Heart right ventricle (tissue), 16 donors: Measurements from ENCODE around the gene PCBP1. TPM values are rescaled to one million over a fixed set of nuclear protein-coding genes. Genes with fewer than 3 reads are reported as not detected.

ENCODE experiments used
- ATAC-seq, 8 donors: fragments of 200-7000 bp; cut with Tn5 transposase; one replicate each; pipeline ENCODE4 v1.9.1; 2020; ENCODE audit warnings: mild to moderate bottlenecking in 8 of 8, moderate library complexity in 8 of 8, moderate number of reproducible peaks in 1 of 8
- DNase-seq, 2 donors: peaks; one replicate each; pipeline ENCODE4 v3.0.0-alpha.2; 2020
- H3K27ac ChIP-seq, 10 donors: fragments of 200-600 bp; sonication (generic) in 2 of 10; one replicate each; pipeline versions ENCODE4 v1.5.0 to v1.8.0; 2020 to 2022; ENCODE audit warnings: mild to moderate bottlenecking in 3 of 10
- H3K27me3 ChIP-seq, 7 donors: fragments of 200-600 bp; one replicate each; pipeline ENCODE4 v1.8.0; 2021 to 2022; ENCODE audit warnings: mild to moderate bottlenecking in 2 of 7
- H3K36me3 ChIP-seq, 9 donors: fragments of 200-600 bp; sonication (generic) in 1 of 9; one replicate each; pipeline versions ENCODE4 v1.5.0 to v1.8.0; 2020 to 2022; ENCODE audit warnings: mild to moderate bottlenecking in 2 of 9
- H3K4me1 ChIP-seq, 9 donors: fragments of 200-600 bp; sonication (generic) in 1 of 9; one replicate each; pipeline versions ENCODE4 v1.5.0 to v1.8.0; 2020 to 2022; ENCODE audit warnings: mild to moderate bottlenecking in 4 of 9
- H3K4me3 ChIP-seq, 10 donors: fragments of 200-600 bp; sonication (generic) in 2 of 10; one replicate each; pipeline versions ENCODE4 v1.5.0 to v1.8.0; 2020 to 2022; ENCODE audit warnings: mild to moderate bottlenecking in 7 of 10, moderate library complexity in 2 of 10
- H3K9me3 ChIP-seq, 11 donors: fragments of 200-600 bp in 10 of 11; sonication (generic) in 2 of 11; one replicate each; pipeline versions ENCODE4 v1.5.0 to v1.8.0; 2013 to 2022; ENCODE audit warnings: mild to moderate bottlenecking in 2 of 11, control low read depth in 1 of 11, moderate library complexity in 1 of 11
- WGBS, 2 donors: extraction: QIAGEN DNeasy Blood & Tissue Kit; methylation state at CpG; one replicate each; pipeline ENCODE4 v1.1.7; 2013; ENCODE audit warnings: inconsistent platforms in 1 of 2; 5-methylcytosine and 5-hydroxymethylcytosine counted together
- intact Hi-C, 10 donors: fragments of 100-400 bp; cut with DNase I; formaldehyde crosslinking; loops; one replicate each; pipeline versions ENCODE4 v1.11.1 to v1.14.2; 2022
- polyA plus RNA-seq, 2 donors: library from polyadenylated mRNA; stranded (reverse); fragments of 200-250 nt; gene quantifications; one replicate each; pipeline ENCODE4 v1.2.3, GENCODE V29; 2013
- total RNA-seq, 10 donors: library from RNA; stranded (reverse); fragmentation: NEBNext Ultra II Directional in 3 of 10; extraction: Animal tissue kit (Norgen Biotek cat#: 25700) in 3 of 10; gene quantifications; one replicate each; pipeline versions ENCODE4 v1.2.1 to v1.2.4, GENCODE V29; 2021 to 2023
- TF ChIP-seq, protein P1 (sequence below), 9 donors: fragments of 200-600 bp; sonication (generic) in 2 of 9; IDR thresholded peaks; one replicate each; pipeline versions ENCODE4 v1.5.0 to v1.8.0; 2021 to 2022; ENCODE audit warnings: antibody characterized with exemption in 9 of 9, mild to moderate bottlenecking in 5 of 9, moderate library complexity in 1 of 9
- donor health status: Arrhythmogenic right ventricular cardiomyopathy.
- donor health status: ischemic (EF 13 %, LVEDD 7.1; RV severe dilation, severe dysfunction).
- donor health status: healthy with polysubstance abuse.
- donor health status: DM: no; HTN: yes; CAD: no.
- donor health status: DM: no; HTN: no; CAD: no.
- donor health status: ischemic (EF 25% LVEDD 6.9; RV normal size, moderate dysfunction).
- donor health status: ischemic (EF 25% LVEDD 5.7; RV mildly dilated, moderate dysfunction).
- donor health status: healthy.
- donor health status: DM: yes; HTN: yes; CAD: no.
- donor health status: Ischemic cardiomyopathy.
- donor health status: ischemic (EF 35%, LVEDD 5.7; RV mildly dilated, moderate dysfunction).
- donor health status: nonischemic (EF 11% LVEDD 7.7; RV severe dilation, severe dysfunction).
- donor health status: DM: yes; HTN: yes; CAD: no.
- donor health status: PGD.
- donor health status: ischemic (EF 29% LVEDD 5.4; RV normal size, mild dysfunction).
- donor health status: nonischemic (EF 23%, LVEDD 6.1; RV moderate dilation, normal function).

The PCBP1 gene
- total and polyA plus RNA-seq, 12 donors: 197 to 288 (median 224) TPM

DNA sequence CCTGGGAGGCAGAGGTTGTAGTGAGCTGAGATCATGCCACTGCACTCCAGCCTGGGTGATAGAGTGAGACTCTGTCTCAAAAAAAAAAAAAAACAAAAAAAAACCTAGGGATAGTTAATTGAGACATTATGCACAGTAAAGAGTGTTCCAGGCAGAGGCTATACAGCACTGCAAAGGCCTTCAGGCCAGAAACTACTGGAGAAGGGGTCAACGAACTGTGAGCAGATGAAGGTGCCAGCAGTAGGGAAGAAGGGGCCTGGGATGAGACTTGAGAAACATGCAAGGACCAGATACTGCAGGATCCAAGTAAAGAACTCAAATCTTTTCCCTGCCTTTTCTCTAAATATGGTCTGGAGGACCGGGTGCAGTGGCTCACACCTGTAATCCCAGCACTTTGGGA, 26.0 kb upstream of the PCBP1 start:
- 87 to 92% methylated on average over 2 of the region's 2 CpGs for WGBS, 2 donors
- peaks cover 0 to 99% (median 25%) of the 10 kb centered on the region in 9 donors for H3K36me3 ChIP-seq
- H3K27me3 ChIP-seq: no peaks in the 10 kb centered on the region
- DNase-seq: no peak
- ATAC-seq: no peak
- no peak overlapping the region for H3K4me3 ChIP-seq
- peaks cover 0 to 5% (median 0%) of the 10 kb centered on the region in 9 donors for H3K4me1 ChIP-seq
- TF ChIP-seq, protein P1, sequence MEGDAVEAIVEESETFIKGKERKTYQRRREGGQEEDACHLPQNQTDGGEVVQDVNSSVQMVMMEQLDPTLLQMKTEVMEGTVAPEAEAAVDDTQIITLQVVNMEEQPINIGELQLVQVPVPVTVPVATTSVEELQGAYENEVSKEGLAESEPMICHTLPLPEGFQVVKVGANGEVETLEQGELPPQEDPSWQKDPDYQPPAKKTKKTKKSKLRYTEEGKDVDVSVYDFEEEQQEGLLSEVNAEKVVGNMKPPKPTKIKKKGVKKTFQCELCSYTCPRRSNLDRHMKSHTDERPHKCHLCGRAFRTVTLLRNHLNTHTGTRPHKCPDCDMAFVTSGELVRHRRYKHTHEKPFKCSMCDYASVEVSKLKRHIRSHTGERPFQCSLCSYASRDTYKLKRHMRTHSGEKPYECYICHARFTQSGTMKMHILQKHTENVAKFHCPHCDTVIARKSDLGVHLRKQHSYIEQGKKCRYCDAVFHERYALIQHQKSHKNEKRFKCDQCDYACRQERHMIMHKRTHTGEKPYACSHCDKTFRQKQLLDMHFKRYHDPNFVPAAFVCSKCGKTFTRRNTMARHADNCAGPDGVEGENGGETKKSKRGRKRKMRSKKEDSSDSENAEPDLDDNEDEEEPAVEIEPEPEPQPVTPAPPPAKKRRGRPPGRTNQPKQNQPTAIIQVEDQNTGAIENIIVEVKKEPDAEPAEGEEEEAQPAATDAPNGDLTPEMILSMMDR (IDR thresholded peaks at IDR 0.05): no peak
- intact Hi-C loops: loop anchor here in 1 of 10 donors (10.0 kb wide), 2 partner anchors 47 to 127 kb away; no protein-coding TSS in a partner anchor
- H3K9me3 ChIP-seq: no peaks in the 10 kb centered on the region
- no peak overlapping the region for H3K27ac ChIP-seq

DNA sequence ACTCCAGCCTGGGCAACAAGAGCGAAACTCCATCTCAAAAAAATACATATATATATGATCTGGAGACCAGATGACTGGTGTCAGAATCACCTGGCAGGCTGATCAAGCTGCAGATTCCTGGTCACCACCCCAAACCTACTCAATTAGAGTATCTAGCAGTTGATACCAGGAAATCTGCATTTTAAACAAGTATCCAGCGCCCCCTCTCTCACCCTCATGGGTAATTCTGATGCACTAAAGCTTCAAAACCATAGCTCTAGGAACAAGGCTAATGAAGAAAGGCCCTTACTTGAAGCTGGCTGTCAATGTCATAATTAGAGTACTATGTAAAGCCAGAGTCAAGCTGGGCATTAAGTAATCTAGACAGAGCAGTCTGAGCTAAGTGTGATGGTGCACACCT, 25.0 kb upstream of the PCBP1 start:
- TF ChIP-seq, protein P1 (IDR thresholded peaks at IDR 0.05): no peak
- WGBS, 2 donors: 89 to 94% methylated on average over 2 of the region's 2 CpGs
- intact Hi-C loops: loop anchor here in 1 of 10 donors (10.0 kb wide), 2 partner anchors 47 to 127 kb away; no protein-coding TSS in a partner anchor
- peaks cover 0 to 100% (median 25%) of the 10 kb centered on the region in 9 donors for H3K36me3 ChIP-seq
- DNase-seq (no peak), ATAC-seq (no peak)
- no peaks in the 10 kb centered on the region for H3K9me3 ChIP-seq
- peaks cover 0 to 5% (median 0%) of the 10 kb centered on the region in 9 donors for H3K4me1 ChIP-seq
- no peaks in the 10 kb centered on the region for H3K27me3 ChIP-seq
- no peak overlapping the region for H3K4me3 ChIP-seq
- H3K27ac ChIP-seq: no peak overlapping the region

DNA sequence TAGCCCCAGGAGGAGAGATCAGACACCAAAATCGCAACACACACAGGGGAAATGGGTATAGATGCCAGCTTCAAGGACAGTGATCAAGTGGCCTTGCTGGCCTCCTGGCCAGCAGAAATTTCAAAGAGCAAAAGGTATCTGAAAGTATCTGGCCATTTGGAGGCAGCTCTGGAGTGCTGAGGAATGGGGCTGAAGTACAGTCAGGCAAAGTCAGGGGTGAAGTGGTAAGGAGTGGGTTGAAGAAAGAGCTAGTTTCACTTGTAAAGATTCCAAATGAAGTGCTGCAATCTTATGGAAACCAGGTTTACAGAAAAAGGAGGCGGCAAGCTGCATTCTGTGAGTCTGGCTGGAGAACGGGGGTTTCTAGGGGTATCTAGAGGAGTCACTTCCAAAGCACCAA, 19.2 kb upstream of the PCBP1 start:
- Histone ChIP-seq H3K36me3 (peaks cover 0 to 82% (median 19%) of the 10 kb centered on the region in 9 donors), H3K27ac (peak overlapping the region in 1 of 10 donors; percentile 88), H3K4me3 (no peak overlapping the region), H3K4me1 (peaks cover 0 to 39% (median 11%) of the 10 kb centered on the region in 9 donors), H3K27me3 (no peaks in the 10 kb centered on the region), H3K9me3 (no peaks in the 10 kb centered on the region)
- ATAC-seq (no peak), DNase-seq (no peak)
- TF ChIP-seq, protein P1 (IDR thresholded peaks at IDR 0.05): no peak
- 95 to 97% methylated on average over 3 of the region's 3 CpGs for WGBS, 2 donors
- intact Hi-C loops: loop anchor here in 2 of 10 donors (5.0 to 10.0 kb wide), 4 partner anchors 36 to 156 kb away; no protein-coding TSS in a partner anchor

DNA sequence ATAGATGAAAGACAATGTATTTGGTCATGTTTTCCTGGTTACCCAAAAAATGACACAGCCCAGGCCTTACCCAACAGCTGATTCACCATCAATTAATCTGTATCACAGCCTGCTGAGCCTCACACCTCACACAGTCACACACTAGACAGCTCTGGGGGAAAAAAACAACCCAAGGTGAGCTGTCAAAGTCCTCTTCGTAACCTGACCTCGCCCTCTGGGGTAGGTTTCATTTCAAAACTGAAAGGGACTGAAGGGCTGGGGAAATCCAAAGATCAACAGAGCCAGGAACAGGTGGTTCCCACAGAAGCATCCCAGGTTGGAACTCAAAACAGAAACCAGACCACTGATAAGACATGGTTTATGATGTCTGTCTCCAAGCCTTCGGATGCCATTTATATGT, 18.2 kb upstream of the PCBP1 start:
- intact Hi-C loops: loop anchor here in 2 of 10 donors (5.0 to 10.0 kb wide), 4 partner anchors 37 to 157 kb away; no protein-coding TSS in a partner anchor

More for the DNA sequence above, 18.2 kb upstream of the PCBP1 start:
- WGBS, 2 donors: 84 to 90% methylated on average over 3 of the region's 3 CpGs
- DNase-seq (no peak), ATAC-seq (no peak)
- TF ChIP-seq, protein P1 (IDR thresholded peaks at IDR 0.05): no peak
- Histone ChIP-seq H3K9me3 (no peaks in the 10 kb centered on the region), H3K36me3 (peaks cover 0 to 82% (median 11%) of the 10 kb centered on the region in 9 donors), H3K4me3 (no peak overlapping the region), H3K4me1 (peaks cover 0 to 39% (median 11%) of the 10 kb centered on the region in 9 donors), H3K27ac (peak overlapping the region in 3 of 10 donors; percentile 77 to 88 (median 85)), H3K27me3 (no peaks in the 10 kb centered on the region)
